ENCODE data around the gene LRBA.
A peak's percentile ranks its signal among the peaks of the same experiment; 100 is the strongest.
"Not testable (repeated sequence)": the region's sequence is repeated elsewhere in the genome, so short reads cannot be mapped to it uniquely, and the experiment has no call there.

Gene LRBA

GRCh38 chr4:150415213-150415612 is 599.9 kb downstream of the LRBA start:
- DNase-seq (ENCODE audit: low spot score): no peak

- no peak for DNase-seq (ENCODE audit: low spot score)
Measured at GRCh38 chr4:150411520-150411919, 603.6 kb downstream of the LRBA start.

GRCh38 chr4:150402871-150403272 is 612.2 kb downstream of the LRBA start:
- no peak for DNase-seq (ENCODE audit: low spot score)

DNA sequence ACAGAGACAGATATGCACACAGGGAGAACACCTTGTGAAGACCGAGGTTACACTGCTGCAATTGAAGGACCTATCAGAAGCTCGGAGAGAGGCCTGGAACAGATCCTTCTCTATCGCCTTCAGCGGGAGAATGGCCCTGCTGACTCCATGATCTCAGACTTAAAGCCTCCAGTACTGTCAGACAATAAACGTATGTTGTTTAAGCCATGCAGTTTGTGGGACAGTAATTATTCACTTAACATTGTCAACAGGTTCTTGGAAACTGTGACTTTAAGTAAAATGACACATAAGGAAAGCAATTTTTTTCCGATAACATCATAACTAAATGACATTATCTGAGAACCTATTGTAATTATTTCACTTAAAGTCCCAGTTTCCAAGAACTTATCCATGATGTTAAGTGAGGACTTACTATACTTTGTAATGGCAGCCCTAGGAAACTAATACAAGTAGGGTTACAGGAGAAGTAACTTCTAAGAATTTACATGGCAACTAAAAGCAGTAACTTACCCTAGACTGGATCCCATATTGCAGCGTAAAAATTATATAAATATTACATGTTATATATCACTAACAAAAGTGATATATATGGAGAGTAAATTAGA is 613.9 kb downstream of the LRBA start:
- no peak for DNase-seq (ENCODE audit: low spot score)

GRCh38 chr4:150395872-150396271 is 619.2 kb downstream of the LRBA start:
- no peak for DNase-seq (ENCODE audit: low spot score)

- DNase-seq (ENCODE audit: low spot score): no peak
Measured at GRCh38 chr4:150394046-150394445, 621.0 kb downstream of the LRBA start.

DNA sequence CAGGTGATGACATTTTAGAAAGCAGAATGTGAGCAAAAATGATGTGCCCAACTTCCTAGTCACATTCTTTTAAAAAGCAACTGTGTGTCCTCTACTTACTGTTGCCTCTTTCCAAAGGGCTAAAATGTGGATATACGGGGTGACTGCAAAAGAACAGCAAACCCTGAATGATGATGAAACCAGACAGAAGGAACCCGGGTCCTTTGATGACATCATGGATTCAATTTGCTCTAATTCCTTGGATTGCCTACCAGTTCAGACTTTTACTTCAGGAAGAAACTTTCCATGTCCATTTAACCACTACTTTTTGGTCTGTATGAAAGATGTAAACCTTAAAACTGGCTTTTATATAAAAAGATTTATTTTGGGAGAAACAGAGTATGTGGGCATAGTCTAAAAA is 624.0 kb downstream of the LRBA start:
- no peak for DNase-seq (ENCODE audit: low spot score)

- no peak for DNase-seq (ENCODE audit: low spot score)
Measured at GRCh38 chr4:150390531-150390910, 624.6 kb downstream of the LRBA start.

- no peak for DNase-seq (ENCODE audit: low spot score)
Measured at GRCh38 chr4:150389896-150390530, 625.1 kb downstream of the LRBA start.

DNA sequence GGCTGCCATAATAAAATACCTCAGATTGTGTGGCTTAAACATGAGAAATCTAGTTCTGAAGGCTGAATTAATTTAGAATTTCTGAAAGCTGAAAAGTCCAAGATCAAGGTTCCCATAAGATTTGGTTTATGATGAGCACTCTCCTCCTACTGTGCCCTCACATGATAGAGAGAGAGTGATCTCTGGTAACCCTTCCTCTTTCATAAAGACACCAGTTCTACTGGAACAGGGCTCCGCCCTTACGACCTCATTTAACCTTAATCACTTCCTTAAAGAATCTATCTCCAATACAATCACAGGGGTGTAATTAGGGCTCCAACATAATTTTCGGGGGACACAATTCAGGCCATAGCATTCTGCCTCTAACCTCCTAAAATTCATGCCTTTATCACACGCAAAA is 627.1 kb downstream of the LRBA start:
- DNase-seq (ENCODE audit: low spot score): no peak

GRCh38 chr4:150386415-150386814 is 628.7 kb downstream of the LRBA start:
- not testable (repeated sequence) for DNase-seq (ENCODE audit: low spot score)

- DNase-seq (ENCODE audit: low spot score): no peak
Measured at GRCh38 chr4:150385606-150386005, 629.5 kb downstream of the LRBA start.

GRCh38 chr4:150384249-150384648 is 630.8 kb downstream of the LRBA start:
- DNase-seq (ENCODE audit: low spot score): no peak

DNA sequence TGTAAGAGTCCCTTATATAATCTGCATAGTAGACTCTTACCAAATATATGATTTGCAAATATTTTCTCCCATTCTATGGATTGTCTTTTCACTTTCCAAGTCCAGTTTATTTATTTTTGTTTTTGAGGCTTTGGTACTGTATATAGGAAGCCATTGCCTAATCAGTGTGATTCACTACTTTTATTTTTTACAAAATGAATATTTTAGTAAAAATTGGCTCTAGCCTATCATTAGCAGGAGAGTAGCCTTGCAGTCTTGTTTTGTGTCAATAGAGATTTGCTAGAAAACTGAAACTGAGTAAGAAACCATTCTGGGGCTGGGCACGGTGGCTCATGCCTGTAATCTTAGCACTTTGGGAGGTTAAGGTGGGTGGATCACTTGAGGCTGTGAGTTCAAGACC is 633.1 kb downstream of the LRBA start:
- no peak for DNase-seq (ENCODE audit: low spot score)

- DNase-seq (ENCODE audit: low spot score): no peak
Measured at GRCh38 chr4:150381609-150382008, 633.5 kb downstream of the LRBA start.

DNA sequence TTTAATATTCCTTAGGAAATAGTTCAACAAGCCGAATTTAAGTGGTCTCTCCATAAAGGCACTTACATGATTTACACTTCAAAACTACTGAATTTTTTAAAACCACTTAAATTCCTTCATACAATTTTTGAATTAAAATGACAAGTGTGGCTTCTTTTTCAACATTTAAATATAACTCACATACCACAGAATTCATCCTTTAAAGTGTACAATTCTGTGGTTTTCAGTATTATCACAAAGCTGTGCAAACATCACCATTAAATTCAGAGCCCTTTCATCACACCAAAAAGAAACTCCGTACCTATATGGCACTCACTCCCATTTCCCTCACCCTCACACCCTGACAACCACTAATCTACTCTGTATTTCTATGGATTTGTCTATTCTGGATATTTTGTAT is 634.0 kb downstream of the LRBA start:
- DNase-seq (ENCODE audit: low spot score): no peak

DNA sequence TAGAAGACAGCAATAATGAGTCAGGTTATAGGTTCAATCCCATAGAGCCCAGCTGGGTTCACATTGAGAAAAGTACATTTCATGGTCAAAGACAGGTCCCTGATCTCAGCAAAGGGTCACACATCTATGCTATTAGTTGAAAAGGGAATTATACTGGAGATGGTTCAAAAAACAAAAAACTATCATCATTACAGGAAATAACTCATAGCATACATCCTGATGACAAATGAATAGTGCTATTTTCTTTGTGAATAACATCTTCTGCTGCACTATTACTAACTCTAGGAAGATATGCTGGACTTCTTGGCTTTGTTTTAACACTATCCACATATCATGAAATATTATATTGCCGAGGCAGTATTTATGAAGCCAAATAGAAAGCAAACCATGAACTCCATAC is 635.6 kb downstream of the LRBA start:
- DNase-seq (ENCODE audit: low spot score): no peak

GRCh38 chr4:150375025-150375424 is 640.1 kb downstream of the LRBA start:
- DNase-seq (ENCODE audit: low spot score): no peak

- no peak for DNase-seq (ENCODE audit: low spot score)
Measured at GRCh38 chr4:150371869-150372268, 643.2 kb downstream of the LRBA start.

- no peak for DNase-seq (ENCODE audit: low spot score)
Measured at GRCh38 chr4:150369434-150370380, 645.4 kb downstream of the LRBA start.

GRCh38 chr4:150368667-150369066 is 646.4 kb downstream of the LRBA start:
- DNase-seq (ENCODE audit: low spot score): no peak

DNA sequence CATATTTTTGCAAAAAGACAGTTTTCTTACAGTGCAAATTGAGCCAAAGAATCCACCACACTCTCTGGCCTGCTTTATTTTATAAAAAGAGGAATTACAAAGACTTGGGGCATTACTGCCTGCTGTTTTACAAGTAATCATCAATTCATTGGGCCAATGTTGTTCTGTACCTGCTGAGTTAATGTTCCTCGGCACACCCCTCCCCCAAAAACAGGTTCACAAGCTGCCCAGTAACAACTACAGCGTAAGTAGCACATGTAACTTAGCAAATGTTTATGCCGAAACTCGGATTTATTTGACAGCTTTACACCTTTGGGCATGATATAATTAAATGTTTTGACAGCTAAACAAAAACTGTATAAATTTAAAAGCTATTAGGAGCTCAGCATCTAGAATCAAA is 647.8 kb downstream of the LRBA start:
- no peak for DNase-seq (ENCODE audit: low spot score)

DNA sequence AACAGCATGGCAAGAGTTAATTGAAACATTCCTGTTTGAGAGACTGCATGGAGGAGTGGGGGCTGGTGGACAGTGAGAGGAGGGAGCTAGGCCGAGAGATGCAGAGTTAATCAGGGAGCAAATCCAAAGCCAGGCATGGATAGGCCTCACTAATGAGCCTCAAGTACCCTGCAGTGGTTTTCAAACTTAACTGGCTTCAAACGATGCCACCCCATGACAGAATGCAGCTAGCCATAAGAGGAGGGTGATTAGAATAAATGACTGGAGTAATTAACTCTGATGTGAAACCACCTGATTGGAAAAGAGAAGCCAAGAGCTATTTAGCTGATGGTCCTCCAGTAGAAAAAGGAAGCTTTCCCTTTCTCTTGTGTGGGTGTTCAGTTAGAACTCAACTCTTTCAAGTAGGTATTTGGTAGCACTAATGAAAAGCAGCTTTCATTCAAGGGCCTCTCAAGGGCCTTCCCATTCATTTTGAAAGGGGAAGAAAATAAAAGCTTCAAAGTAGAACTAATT is 648.5 kb downstream of the LRBA start:
- DNase-seq (ENCODE audit: low spot score): peak; percentile 72
